ENCODE data around the gene PREX1.
"Not testable (repeated sequence)": the region's sequence is repeated elsewhere in the genome, so short reads cannot be mapped to it uniquely, and the experiment has no call there.

Gene PREX1, protein sequence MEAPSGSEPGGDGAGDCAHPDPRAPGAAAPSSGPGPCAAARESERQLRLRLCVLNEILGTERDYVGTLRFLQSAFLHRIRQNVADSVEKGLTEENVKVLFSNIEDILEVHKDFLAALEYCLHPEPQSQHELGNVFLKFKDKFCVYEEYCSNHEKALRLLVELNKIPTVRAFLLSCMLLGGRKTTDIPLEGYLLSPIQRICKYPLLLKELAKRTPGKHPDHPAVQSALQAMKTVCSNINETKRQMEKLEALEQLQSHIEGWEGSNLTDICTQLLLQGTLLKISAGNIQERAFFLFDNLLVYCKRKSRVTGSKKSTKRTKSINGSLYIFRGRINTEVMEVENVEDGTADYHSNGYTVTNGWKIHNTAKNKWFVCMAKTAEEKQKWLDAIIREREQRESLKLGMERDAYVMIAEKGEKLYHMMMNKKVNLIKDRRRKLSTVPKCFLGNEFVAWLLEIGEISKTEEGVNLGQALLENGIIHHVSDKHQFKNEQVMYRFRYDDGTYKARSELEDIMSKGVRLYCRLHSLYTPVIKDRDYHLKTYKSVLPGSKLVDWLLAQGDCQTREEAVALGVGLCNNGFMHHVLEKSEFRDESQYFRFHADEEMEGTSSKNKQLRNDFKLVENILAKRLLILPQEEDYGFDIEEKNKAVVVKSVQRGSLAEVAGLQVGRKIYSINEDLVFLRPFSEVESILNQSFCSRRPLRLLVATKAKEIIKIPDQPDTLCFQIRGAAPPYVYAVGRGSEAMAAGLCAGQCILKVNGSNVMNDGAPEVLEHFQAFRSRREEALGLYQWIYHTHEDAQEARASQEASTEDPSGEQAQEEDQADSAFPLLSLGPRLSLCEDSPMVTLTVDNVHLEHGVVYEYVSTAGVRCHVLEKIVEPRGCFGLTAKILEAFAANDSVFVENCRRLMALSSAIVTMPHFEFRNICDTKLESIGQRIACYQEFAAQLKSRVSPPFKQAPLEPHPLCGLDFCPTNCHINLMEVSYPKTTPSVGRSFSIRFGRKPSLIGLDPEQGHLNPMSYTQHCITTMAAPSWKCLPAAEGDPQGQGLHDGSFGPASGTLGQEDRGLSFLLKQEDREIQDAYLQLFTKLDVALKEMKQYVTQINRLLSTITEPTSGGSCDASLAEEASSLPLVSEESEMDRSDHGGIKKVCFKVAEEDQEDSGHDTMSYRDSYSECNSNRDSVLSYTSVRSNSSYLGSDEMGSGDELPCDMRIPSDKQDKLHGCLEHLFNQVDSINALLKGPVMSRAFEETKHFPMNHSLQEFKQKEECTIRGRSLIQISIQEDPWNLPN (N-terminal part only)

DNA sequence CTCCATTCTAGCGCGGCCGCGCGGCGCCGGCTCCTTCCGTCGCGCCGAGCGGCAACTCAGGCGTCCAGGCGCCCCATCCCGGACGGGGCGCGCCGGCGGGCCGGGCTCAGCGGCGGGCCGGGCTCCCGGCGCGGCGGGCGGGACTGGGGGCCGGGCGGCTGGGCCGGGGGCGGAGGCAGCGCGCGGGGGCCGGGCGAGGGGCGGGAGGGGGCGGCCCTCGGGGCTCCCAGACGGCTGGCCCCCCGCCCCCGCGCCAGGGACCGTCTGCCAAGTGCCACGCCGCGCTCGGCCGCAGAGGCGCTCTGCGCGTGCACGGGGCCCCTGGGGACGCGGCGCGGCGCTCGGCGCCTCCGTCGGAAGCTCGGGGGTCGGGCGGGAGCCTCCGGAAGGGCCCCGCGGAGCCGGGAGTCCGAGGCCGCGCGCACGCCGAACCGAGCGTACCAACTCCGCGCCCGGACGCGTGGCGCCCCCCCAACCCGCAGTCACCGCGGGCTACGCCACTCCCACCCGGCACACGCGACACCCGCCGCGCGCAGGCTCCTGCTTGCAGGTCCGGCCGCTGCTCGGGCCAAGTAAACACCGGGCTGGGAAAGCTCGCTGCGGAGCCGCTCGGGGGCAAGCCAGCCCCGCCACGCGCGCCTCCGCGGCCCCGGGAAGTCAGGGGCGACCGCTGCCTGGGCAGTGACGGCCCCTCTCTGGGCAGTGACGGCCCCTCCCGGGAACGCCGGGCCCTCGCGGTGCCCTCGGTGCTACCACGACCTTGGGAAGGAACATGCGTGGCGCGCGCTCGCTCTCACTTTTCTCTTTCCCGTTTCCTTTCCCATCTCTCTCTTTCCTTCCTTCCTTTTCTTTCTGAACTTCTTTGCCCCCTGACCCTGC, at the start of gene PREX1:
Gene PREX1 (minus strand): TSS at position 145 of the 879 bp plus-strand sequence. CDS start 139 bp downstream, at position 6.
- DNase-seq (ENCODE audit: low read depth): peak; percentile 74

DNA sequence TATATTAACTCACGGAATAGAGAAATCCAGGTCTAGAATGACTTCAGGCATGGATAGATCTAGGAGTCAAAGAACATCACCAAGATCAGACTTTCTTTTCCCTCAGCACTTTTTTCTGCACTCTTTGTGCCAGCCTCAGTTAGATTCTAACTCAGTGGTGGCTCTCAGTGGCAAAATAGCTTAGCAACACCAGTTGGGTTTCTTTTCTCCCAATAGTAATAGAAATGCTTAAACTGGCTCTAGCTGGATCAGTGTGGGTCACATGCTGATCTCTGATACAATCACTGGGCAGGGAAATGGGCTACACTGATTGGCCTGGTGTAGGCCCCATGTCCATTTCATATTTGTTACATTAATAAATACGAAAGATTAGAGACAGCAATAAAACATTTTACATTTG, 49.5 kb upstream of the PREX1 start:
- no peak for DNase-seq (ENCODE audit: low read depth)

DNA sequence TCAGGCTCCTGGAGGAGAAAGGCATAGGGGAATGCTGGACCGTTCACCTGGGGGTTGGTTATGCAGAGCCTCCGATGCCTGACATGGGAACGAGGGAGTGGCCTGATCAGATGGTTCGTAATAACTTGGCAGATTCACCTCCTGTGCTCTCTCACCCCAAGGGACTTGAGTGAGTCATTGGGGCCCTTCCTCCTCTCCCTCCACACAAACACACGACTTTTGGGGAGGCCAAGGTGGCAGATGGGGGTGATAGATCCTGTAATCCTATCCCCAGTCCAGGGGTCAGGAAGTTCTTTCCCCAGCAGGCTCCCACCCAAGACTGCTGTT, 48.1 kb upstream of the PREX1 start:
- no peak for DNase-seq (ENCODE audit: low read depth)

DNA sequence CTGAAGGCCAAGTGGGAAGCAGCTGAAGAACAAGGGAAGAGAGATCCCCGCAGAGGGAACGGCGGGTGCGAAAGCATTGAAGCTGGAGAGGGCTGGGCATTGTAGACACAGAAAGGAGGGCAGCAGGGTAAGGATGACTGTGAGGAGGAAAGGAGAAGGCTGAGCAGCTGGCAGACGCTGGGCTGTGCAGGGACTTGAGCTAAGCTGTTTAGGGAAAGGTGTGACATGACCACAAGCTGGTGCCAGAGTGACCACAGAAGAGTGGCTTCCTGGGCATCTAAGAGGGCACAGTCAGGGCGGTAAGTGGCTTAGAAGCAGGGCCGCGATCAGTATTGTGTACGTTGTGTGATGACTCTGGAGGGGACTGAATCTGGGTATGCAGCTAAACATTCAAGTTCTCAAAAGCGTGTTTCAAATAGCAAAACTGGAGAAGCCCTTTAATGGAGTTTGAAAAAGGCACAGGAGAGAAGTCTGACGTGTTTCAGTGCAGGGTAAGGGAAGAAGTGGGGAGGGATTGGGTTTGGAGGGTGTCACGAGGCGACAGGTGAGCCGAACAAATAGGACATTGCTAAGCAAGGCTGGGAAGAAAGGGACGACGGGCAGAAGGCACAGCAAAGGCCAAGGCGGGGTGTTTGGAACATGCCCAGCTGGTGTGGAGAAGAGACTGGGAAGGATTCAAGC, 47.6 kb upstream of the PREX1 start:
- no peak for DNase-seq (ENCODE audit: low read depth)

DNA sequence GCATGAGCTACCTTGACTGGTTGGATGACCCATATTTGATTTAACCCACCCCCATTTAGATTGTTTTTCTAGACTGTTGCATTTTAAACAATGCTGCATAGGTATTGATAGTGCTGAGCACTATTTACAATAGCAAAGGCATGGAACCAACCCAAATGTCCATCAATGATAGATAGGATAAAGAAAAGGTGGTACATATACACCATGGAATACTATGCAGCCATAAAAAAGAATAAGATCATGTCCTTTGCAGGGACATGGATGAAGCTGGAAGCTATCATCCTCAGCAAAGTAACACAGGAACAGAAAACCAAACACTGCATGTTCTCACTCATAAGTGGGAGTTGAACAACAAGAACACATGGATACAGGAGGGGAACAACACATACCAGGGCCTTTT, 41.6 kb upstream of the PREX1 start:
- DNase-seq (ENCODE audit: low read depth): not testable (repeated sequence)

DNA sequence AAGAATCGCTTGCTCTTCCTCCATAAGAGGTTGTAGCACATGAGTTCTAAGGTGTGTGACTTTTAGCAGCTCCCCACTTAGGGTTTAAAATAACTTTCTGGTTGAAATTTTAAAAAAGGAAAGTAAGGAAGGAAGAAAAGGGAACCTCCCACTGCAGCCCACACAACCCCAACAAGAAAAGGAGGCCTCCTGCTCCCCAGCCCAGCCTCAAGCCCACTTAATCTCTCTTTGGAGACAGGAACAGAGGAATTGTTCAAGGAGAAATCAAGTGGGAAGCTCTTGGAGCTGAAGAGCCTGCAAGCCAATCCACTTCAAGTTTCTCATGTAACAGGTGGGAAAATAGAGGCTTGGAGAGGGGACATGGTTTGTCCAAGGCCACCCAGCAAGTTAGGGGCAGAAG, 39.1 kb upstream of the PREX1 start:
- no peak for DNase-seq (ENCODE audit: low read depth)

DNA sequence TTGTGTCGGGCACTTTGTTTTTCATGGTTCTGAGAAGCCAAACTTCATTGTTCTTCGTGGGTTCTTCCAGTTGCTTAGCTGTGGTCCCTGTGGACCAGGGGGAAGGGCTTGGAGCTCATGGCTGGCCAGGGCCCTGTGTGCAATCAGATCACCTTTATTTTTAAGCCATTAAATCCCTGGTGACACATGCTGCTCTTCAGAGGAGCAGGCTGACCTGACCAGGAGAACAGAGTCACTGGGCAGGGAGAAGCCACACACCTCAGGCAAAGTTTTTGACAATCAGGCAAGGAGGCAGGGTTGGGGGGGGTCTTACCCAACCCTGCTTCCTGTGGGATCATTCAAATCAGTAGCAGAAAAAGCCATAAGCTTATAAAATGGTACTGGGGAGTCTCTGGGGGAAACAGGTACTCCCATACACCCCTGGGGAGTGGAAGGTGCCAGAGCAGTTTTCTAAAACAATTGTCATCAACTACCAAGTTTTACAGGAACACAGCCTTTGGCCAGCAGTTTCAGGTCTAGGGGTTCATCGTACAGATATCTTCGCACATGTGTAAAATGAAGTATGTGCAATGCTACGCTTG, 37.0 kb upstream of the PREX1 start:
- no peak for DNase-seq (ENCODE audit: low read depth)

DNA sequence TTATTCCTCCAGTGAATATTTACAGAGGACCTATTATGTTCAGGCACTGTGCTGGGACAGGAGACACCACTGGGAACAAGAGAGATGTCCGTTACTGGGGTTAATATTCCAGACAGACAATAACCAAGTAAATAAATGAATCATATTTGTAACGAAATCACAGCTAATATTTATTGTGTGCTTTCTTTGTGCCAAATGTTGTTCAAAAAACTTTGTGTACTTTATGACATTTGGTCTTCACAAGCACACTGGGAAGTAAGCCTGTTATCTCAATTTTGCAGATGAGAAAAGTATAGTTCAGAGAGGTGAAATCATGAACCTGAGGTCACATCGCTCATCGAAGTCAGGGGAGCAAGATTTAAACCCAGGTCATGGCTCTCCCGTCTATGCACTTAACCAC, 36.5 kb upstream of the PREX1 start:
- DNase-seq (ENCODE audit: low read depth): no peak

DNA sequence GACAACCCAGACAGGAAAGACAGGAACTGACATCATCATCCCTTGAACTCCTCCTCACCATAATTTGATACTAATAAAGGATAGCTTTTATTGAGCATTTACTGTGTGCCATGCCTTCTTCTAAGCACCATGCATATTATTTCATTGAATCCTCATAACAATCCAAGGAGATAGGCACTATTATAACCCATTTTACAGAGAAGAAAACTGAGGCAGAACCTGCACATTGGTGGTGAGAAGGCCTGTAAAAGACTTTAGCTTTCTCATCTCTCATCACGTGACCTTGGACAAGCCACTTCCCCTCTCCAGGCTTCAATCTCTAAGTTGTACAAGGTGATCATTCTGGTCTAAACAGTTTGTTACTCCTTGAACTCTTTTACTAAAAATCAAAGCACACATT, 34.5 kb upstream of the PREX1 start:
- no peak for DNase-seq (ENCODE audit: low read depth)

DNA sequence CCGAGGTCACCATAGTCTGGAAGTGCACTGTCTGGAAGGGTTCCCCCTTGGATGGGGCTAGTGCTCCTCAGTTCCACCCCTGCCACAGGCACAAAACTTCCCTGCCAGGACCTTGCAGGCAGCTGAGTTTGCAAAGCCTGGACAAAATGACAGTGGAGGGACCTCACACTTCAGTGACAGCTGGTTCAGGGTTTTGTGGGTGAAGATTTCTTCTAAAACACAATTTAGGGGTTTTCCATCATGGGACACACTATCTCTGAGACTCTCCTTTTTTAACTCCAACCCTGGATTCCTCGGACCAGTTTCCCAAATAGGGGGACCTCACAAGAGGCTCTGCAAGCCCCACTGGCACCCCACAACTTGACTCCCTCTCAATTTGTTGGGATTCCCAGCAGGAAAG, 33.6 kb upstream of the PREX1 start:
- no peak for DNase-seq (ENCODE audit: low read depth)

DNA sequence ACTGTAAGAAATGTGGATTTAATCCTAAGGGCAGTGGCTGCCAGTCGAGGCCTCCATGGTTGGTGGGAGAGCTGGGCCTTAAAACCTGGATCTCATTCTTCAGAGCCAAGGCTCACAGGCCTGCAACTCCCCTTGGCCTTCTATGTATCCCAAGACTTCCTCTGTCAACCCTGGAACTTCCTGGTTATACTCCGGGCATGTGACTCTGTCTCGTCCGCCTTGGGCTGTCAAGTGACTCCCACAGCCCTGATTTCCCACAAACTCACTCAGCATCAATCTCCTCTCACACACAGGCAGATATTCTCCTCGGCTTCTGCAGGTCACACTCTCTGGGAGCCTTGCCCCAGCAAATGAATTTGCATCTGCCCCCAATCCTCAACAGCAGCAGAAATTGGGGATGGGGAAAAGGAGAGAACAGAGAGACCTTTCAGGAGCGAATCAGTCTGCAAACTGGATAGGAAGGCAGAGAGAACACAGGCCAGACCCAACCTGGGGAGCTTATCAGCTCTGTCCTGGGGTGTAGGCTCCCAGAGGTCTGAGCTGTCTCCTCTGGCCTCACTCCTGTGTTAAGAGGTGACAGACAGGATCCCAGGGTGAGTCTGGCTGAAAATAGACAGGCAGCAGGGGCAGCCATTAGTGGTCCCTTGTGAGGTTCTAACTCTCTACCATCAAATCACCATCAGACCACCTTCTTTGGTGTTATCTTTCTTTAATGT, 30.4 kb upstream of the PREX1 start:
- DNase-seq (ENCODE audit: low read depth): no peak

DNA sequence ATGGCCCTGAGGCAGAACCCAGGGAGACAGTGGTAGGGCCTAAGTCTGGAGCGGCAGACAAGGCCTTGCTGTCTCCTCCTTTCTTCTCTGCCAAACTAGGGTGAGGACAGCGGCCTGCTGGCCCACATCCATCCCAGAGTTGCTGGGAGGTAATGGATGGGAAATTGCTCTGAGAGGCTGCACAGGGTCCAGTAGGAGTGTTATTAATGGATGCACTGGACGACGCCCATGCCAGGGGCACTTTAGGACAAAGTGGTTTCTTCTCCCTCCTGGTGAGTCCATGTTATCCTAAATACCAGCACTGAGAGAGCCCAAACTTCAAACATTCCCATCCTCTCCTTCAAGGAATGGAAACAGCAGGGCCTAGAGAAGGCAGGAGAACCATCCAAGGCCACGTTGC, 28.3 kb upstream of the PREX1 start:
- DNase-seq (ENCODE audit: low read depth): no peak

DNA sequence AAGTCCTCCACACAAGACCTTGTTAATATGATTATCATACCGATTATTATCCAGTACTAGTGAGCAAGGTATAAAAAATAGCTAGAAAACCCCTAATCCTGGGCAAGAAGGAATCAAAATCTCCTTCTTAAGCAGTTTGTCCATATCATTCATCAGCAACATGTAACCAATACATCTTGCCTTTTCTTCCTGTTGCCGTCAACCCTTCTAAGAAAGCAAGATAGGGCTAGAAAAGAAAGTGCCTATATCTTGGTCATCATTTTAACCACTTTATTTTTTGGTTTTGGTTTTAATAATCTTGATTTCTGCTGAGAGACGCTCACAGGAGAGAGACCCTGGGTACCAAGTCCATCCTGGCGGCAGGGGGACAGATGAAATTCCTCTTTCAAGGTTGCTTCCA, 27.2 kb upstream of the PREX1 start:
- no peak for DNase-seq (ENCODE audit: low read depth)

DNA sequence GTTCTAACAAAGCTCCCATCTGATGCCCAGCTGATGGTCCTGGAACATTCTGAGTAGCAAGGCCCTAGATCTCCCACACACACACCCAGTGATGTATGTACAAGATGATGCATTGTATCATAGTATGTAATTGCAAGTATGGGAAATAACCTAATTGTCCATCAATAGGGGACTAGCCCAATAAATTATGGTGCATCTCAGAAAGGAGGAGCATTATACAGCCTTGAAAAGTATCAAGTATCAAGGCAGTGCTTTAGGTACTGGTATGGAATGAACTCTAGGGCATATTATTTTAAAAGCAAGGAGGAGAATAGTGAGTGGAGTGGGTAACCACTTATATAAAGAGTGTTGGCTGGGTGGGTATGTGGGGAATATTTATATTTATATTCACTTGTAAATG, 24.8 kb upstream of the PREX1 start:
- no peak for DNase-seq (ENCODE audit: low read depth)

DNA sequence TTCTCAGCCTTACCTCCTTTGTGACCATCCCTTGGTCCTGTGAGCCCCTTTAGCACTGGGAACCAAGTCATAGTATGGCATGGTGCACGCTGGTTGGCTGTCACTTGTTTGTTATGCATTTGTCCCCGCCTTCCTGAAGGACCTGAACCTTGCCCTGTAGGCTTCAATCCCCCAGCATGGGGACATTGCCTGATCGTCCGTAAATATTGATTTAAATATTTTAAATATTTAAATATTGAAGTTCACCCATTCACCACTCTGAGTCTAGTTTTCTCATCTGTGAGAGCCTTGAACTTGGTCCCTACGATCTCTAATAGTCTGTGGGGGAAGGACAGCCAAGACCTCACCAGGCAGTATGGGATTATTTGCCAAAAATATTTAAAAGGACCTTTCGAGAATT, 23.8 kb upstream of the PREX1 start:
- no peak for DNase-seq (ENCODE audit: low read depth)

DNA sequence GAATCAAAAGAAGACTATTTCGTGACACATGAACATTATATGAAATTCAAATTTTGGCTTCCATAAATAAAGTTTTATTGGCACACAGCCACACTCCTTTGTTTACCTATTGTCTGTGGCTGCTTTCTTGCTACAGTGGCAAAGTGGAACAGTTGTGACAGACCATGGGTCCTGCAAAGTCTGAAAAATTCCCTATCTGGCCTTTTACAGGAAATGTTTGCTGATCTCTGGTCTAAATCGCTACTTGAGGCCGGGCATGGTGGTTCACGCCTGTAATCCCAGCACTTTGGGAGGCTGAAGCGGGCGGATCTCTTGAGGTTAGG, 23.1 kb upstream of the PREX1 start:
- DNase-seq (ENCODE audit: low read depth): no peak

DNA sequence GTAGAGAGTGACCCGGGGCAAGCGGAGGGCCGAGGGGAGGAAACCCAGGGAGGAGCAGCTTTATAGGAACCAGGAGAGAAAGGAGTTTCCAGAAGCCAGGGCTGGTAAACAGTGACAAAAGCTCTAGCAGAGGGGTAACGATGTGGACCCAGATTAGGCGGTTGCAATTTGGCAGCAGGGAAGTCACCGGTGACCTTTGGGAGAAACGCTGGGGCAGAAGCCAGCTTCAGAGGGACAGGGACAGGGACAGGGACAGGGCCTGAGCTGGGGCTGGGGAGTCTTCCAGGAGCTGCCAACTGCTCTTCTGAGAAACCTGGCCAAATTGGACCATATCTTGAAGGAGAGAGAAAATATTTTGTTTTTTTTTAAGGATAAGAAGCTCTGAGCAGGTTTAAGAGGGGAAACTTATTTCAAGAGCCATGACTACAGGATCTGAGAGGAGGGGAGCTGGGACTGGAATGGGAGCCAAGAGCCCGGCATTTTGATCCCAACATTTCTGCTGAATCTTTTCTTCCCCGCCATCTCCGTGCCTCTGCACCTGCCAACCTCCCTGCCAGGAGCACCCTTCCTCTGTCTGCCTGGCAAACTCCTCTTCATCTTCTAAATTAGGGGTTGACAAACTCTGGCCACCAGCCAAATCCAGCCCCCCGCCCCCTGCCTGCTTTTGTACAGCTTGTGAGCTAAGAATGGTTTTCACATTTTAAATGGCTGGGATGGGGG, 22.6 kb upstream of the PREX1 start:
- no peak for DNase-seq (ENCODE audit: low read depth)

DNA sequence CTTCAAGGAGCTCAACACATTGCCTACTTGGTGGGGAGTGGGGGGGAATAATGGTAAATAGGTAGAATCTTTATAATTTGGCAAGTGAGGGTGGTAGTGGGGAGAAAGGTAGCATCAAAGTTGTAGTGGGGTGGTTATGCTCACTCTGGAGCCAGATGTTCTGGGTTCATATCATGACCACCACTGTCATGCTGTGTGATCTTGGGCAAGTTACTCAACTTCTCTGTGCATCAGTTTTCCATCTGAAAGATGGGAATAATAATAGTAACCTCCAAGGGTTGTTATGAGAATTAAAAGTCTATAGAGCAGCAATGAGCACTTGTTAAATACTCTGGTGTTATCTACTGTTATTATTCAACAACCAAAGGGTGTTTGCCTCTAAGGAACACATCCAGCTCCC, 22.0 kb upstream of the PREX1 start:
- DNase-seq (ENCODE audit: low read depth): no peak

DNA sequence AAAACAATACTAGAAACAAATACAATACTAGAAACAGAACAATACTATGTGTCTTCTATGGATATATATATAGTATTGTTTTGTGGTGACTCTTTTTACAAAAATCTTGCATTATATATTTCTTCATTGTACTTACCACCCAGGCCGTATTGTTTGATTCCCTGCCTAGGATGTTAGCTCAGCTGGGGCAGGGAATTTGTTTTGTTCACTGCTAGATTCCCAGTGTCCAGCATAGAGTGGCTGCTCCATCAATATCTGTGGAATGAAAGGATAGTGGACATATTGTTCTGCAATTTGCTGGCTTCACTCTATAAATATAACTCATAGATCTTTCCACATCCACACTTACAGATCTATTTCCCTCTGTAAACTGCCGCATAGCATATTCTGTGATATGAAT, 21.5 kb upstream of the PREX1 start:
- no peak for DNase-seq (ENCODE audit: low read depth)
